ENCODE data around the gene SRRM3. TPM values are rescaled to one million over a fixed set of nuclear protein-coding genes. Genes with fewer than 3 reads are reported as not detected.

Gene SRRM3
- total RNA-seq, 1 experiment from 2014 or later = 12.7 TPM

GRCh38 chr7:76268376-76268775 lies 66.7 kb downstream of the SRRM3 start:
- CTCF ChIA-PET = no interaction called here
- Histone ChIP-seq H3K4me3 (replicated peaks in 1 of 2; ENCODE audit: low read depth in 1 of 2, low read length in 2 of 2) (no peak overlapping the region), H3K79me2 (ENCODE audit: insufficient read depth, low read length) (no peaks in the 10 kb centered on the region), H3K9me2 (ENCODE audit: insufficient read depth) (no peaks in the 10 kb centered on the region), H3K36me3 (ENCODE audit: control insufficient read depth in 1 of 2, insufficient read depth in 2 of 2, low read length in 2 of 2) (no peaks in the 10 kb centered on the region), H4K20me1 (ENCODE audit: insufficient read depth) (no peaks in the 10 kb centered on the region), H3K9me3 (ENCODE audit: control insufficient read depth in 1 of 2, insufficient read depth in 1 of 2, low read depth in 1 of 2, low read length in 2 of 2) (no peaks in the 10 kb centered on the region), H3K27ac (ENCODE audit: low read depth, low read length) (no peak overlapping the region), H3K27me3 (ENCODE audit: insufficient read depth, low read length) (no peaks in the 10 kb centered on the region), H2AFZ (ENCODE audit: low read depth, low read length, poor library complexity, severe bottlenecking) (no peak overlapping the region), H3K9ac (ENCODE audit: low read length) (no peak overlapping the region), H3K4me1 (ENCODE audit: control insufficient read depth in 1 of 2, insufficient read depth in 2 of 2, low read length in 2 of 2) (0 out of 4 replicates have a peak, but pooled peaks cover 0 to 2% of the 10 kb centered on the region in 2 experiments), H3K4me2 (ENCODE audit: low read length) (no peak overlapping the region)
- DNase-seq (ENCODE audit: low read depth, low spot score) (no peak), ATAC-seq (no peak)
- BruUV-seq (replicated peaks) = no TSS peak
- intact Hi-C loops (cut with micrococcal nuclease) = no loop called here
- TF ChIP-seq EZH2phosphoT487 (IDR thresholded peaks at IDR 0.05; ENCODE audit: borderline replicate concordance) (no peak), JUND (IDR thresholded peaks at IDR 0.05) (no peak), POLR2AphosphoS5 (IDR thresholded peaks at IDR 0.05; ENCODE audit: low read depth, low read length) (no peak), ZNF274 (IDR thresholded peaks at IDR 0.05; ENCODE audit: low read depth, low read length) (no peak), CTCF (IDR thresholded peaks at IDR 0.05 in 2 of 3, conservative IDR thresholded peaks at IDR 0.05 in 1 of 3; ENCODE audit: borderline replicate concordance in 1 of 3, insufficient read depth in 1 of 3, low read depth in 2 of 3, low read length in 2 of 3) (no peak), EGR1 (IDR thresholded peaks at IDR 0.05; ENCODE audit: low read depth) (no peak), ATF3 (IDR thresholded peaks at IDR 0.05) (no peak), RAD21 (IDR thresholded peaks at IDR 0.05; ENCODE audit: low read depth) (no peak), SRF (IDR thresholded peaks at IDR 0.05; ENCODE audit: low read depth) (no peak), SIN3A (IDR thresholded peaks at IDR 0.05; ENCODE audit: low read depth) (no peak), TCF7L2 (IDR thresholded peaks at IDR 0.05; ENCODE audit: borderline replicate concordance, extremely low read depth, insufficient read depth, insufficient read length) (no peak), ELF1 (IDR thresholded peaks at IDR 0.05; ENCODE audit: borderline replicate concordance, low read depth) (no peak)
- TF ChIP-seq, protein P1, sequence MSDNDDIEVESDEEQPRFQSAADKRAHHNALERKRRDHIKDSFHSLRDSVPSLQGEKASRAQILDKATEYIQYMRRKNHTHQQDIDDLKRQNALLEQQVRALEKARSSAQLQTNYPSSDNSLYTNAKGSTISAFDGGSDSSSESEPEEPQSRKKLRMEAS (IDR thresholded peaks at IDR 0.05) = no peak
- TF ChIP-seq, protein P2, sequence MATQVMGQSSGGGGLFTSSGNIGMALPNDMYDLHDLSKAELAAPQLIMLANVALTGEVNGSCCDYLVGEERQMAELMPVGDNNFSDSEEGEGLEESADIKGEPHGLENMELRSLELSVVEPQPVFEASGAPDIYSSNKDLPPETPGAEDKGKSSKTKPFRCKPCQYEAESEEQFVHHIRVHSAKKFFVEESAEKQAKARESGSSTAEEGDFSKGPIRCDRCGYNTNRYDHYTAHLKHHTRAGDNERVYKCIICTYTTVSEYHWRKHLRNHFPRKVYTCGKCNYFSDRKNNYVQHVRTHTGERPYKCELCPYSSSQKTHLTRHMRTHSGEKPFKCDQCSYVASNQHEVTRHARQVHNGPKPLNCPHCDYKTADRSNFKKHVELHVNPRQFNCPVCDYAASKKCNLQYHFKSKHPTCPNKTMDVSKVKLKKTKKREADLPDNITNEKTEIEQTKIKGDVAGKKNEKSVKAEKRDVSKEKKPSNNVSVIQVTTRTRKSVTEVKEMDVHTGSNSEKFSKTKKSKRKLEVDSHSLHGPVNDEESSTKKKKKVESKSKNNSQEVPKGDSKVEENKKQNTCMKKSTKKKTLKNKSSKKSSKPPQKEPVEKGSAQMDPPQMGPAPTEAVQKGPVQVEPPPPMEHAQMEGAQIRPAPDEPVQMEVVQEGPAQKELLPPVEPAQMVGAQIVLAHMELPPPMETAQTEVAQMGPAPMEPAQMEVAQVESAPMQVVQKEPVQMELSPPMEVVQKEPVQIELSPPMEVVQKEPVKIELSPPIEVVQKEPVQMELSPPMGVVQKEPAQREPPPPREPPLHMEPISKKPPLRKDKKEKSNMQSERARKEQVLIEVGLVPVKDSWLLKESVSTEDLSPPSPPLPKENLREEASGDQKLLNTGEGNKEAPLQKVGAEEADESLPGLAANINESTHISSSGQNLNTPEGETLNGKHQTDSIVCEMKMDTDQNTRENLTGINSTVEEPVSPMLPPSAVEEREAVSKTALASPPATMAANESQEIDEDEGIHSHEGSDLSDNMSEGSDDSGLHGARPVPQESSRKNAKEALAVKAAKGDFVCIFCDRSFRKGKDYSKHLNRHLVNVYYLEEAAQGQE (IDR thresholded peaks at IDR 0.05; ENCODE audit: low read depth) = no peak
- POLR2A ChIA-PET = no interaction called here
- RAD21 ChIA-PET (ENCODE audit: low non-redundant PET in 1 of 2, low total read pairs in 2 of 2, uncharacterized antibody in 2 of 2, unreplicated experiment in 2 of 2) = no interaction called here

Measured in HCT116 (cell line).